Suprapubic skin (tissue), 2 donors: ENCODE results near the gene DAP.

Experiments used
- EP300 ChIP-seq: sonication (generic); formaldehyde crosslinking; IDR thresholded peaks from one replicate; pipeline ENCODE4 v1.6.1; 2017; ENCODE audit warnings: antibody characterized with exemption
- POLR2A ChIP-seq, 2 donors: fragments of 450-650 bp; IDR thresholded peaks; one replicate each; pipeline ENCODE4 v1.6.1; 2017; ENCODE audit warnings: antibody characterized with exemption in 2 of 2, mild to moderate bottlenecking in 2 of 2, moderate library complexity in 2 of 2

GRCh38 chr5:10655161-10655971 is 105.7 kb downstream of the DAP start:
- TF ChIP-seq POLR2A (IDR thresholded peaks at IDR 0.05) (no peak), EP300 (no peak)
